ENCODE measurements around the gene IL22RA2.

The IL22RA2 gene

GRCh38 chr6:137200288-137200687 is 26.8 kb upstream of the IL22RA2 start:
- H3K4ac ChIP-seq (ENCODE audit: low read depth, low read length), result no peak overlapping the region
- H3K4me1 ChIP-seq (ENCODE audit: control insufficient read depth in 1 of 2, insufficient read depth in 2 of 2, low read length in 2 of 2), result no peaks in the 10 kb centered on the region
- H3K9ac ChIP-seq (ENCODE audit: low read length), result no peak overlapping the region
- H3K27ac ChIP-seq (ENCODE audit: low read depth, low read length), result no peak overlapping the region
- H2BK5ac ChIP-seq (ENCODE audit: low read depth, low read length, poor library complexity), result no peak overlapping the region
- no peaks in the 10 kb centered on the region for H3K79me1 ChIP-seq (ENCODE audit: low read length)
- no peak overlapping the region for H3K4me2 ChIP-seq (ENCODE audit: low read length)
- no peak for DNase-seq
- no peak overlapping the region for H2BK120ac ChIP-seq (ENCODE audit: insufficient read depth, low read length, poor library complexity)
- H2BK12ac ChIP-seq (ENCODE audit: low read length), result no peak overlapping the region
- H3K18ac ChIP-seq (ENCODE audit: low read length), result no peak overlapping the region
- H3K9me3 ChIP-seq (ENCODE audit: insufficient read depth, low read depth, low read length), result no peaks in the 10 kb centered on the region
- no peak overlapping the region for H2AFZ ChIP-seq (ENCODE audit: insufficient read depth, low read length, poor library complexity)
- no peak overlapping the region for H4K8ac ChIP-seq (ENCODE audit: low read depth, low read length)
- H3K23ac ChIP-seq (ENCODE audit: low read length), result no peak overlapping the region
- H2AK5ac ChIP-seq (ENCODE audit: low read length), result no peak overlapping the region
- no peaks in the 10 kb centered on the region for H3K79me2 ChIP-seq (ENCODE audit: control insufficient read depth, insufficient read depth, low read length, poor library complexity)
- no peak overlapping the region for H4K91ac ChIP-seq (ENCODE audit: low read depth, low read length)
- peaks cover 7 to 23% of the 10 kb centered on the region in 2 experiments for H3K36me3 ChIP-seq (ENCODE audit: control insufficient read depth in 1 of 2, insufficient read depth in 2 of 2, low read length in 2 of 2)
- no peak overlapping the region for H3K4me3 ChIP-seq (ENCODE audit: low read depth, low read length)
- WGBS (ENCODE audit: extremely low coverage, insufficient coverage, insufficient read length), result no CpG with 5 or more reads among the region's 4 CpGs
- H4K12ac ChIP-seq (ENCODE audit: low read depth, low read length), result no peak overlapping the region
- H3K14ac ChIP-seq (ENCODE audit: low read length), result no peak overlapping the region
- H3K27me3 ChIP-seq (ENCODE audit: insufficient read depth, low read length), result no peaks in the 10 kb centered on the region

DNA sequence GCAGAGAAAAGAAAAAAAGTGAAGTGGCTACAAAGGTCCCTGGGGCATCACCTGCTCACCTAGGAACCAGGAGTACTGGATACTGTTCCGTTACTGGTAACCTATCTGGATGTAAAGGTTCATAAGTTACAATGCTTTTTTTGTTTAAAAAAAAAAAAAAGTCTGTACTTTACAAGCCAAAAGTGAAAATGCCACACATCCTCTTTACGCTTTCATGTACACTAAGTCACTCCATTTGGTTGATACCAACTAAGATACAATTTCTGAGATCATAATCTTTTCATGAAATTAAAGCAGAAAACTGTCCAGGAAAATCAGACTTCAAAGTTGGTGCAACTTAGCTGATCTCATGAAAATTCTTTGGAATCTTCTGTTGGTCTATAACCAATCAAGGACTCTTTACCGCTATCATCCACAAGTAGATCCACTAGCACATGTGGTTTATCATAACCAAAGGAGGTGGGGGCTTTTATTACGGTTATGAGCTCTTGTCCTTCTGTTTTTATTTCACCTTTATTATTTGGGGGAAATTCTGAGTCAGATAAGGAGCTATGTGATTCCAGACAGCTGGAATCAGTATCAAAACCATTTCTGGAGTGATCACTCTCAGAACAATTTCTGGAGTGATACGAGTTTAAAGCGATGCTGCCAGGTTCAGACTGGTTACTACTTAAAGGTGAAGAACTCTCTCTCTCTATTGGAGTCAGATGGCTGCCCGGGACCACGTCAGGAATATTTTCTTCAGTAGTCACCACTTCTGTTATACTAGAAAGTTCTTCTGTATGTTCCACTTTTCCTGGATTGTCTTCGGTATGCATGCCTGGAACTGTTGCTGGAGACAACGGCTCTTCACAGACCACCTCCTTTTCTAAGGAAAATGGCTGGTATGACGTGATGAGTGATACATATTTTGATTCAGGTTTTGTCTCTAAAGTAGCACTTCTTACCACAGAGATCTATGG is 24.5 kb upstream of the IL22RA2 start:
- no peak overlapping the region for H3K23ac ChIP-seq (ENCODE audit: low read length)
- H3K79me1 ChIP-seq (ENCODE audit: low read length), result no peaks in the 10 kb centered on the region
- H2BK120ac ChIP-seq (ENCODE audit: insufficient read depth, low read length, poor library complexity), result no peak overlapping the region
- no CpG with 5 or more reads among the region's 11 CpGs for WGBS (ENCODE audit: extremely low coverage, insufficient coverage, insufficient read length)
- H2BK12ac ChIP-seq (ENCODE audit: low read length), result no peak overlapping the region
- no peak overlapping the region for H4K8ac ChIP-seq (ENCODE audit: low read depth, low read length)
- no peaks in the 10 kb centered on the region for H3K9me3 ChIP-seq (ENCODE audit: insufficient read depth, low read depth, low read length)
- no peak overlapping the region for H3K4ac ChIP-seq (ENCODE audit: low read depth, low read length)
- H3K79me2 ChIP-seq (ENCODE audit: control insufficient read depth, insufficient read depth, low read length, poor library complexity), result no peaks in the 10 kb centered on the region
- no peak overlapping the region for H3K18ac ChIP-seq (ENCODE audit: low read length)
- H3K9ac ChIP-seq (ENCODE audit: low read length), result no peak overlapping the region
- H2AK5ac ChIP-seq (ENCODE audit: low read length), result no peak overlapping the region
- H4K91ac ChIP-seq (ENCODE audit: low read depth, low read length), result no peak overlapping the region
- no peak overlapping the region for H2AFZ ChIP-seq (ENCODE audit: insufficient read depth, low read length, poor library complexity)
- no peak overlapping the region for H2BK5ac ChIP-seq (ENCODE audit: low read depth, low read length, poor library complexity)
- H3K27ac ChIP-seq (ENCODE audit: low read depth, low read length), result no peak overlapping the region
- peak; percentile 59 to 61 for DNase-seq
- no peaks in the 10 kb centered on the region for H3K27me3 ChIP-seq (ENCODE audit: insufficient read depth, low read length)
- H3K4me3 ChIP-seq (ENCODE audit: low read depth, low read length), result no peak overlapping the region
- H3K36me3 ChIP-seq (ENCODE audit: control insufficient read depth in 1 of 2, insufficient read depth in 2 of 2, low read length in 2 of 2), result peaks cover 7 to 15% of the 10 kb centered on the region in 2 experiments
- H3K4me2 ChIP-seq (ENCODE audit: low read length), result no peak overlapping the region
- H4K12ac ChIP-seq (ENCODE audit: low read depth, low read length), result no peak overlapping the region
- H3K4me1 ChIP-seq (ENCODE audit: control insufficient read depth in 1 of 2, insufficient read depth in 2 of 2, low read length in 2 of 2), result peaks cover 0 to 2% of the 10 kb centered on the region in 2 experiments
- H3K14ac ChIP-seq (ENCODE audit: low read length), result no peak overlapping the region

GRCh38 chr6:137193256-137194070 is 20.0 kb upstream of the IL22RA2 start:
- Histone ChIP-seq H3K27ac (ENCODE audit: low read depth, low read length) (no peak overlapping the region), H2BK120ac (ENCODE audit: insufficient read depth, low read length, poor library complexity) (no peak overlapping the region), H3K9me3 (ENCODE audit: insufficient read depth, low read depth, low read length) (no peaks in the 10 kb centered on the region), H3K4me3 (ENCODE audit: low read depth, low read length) (no peak overlapping the region), H2BK12ac (ENCODE audit: low read length) (no peak overlapping the region), H3K14ac (ENCODE audit: low read length) (no peak overlapping the region), H2AK5ac (ENCODE audit: low read length) (no peak overlapping the region), H2AFZ (ENCODE audit: insufficient read depth, low read length, poor library complexity) (no peak overlapping the region), H3K79me1 (ENCODE audit: low read length) (no peaks in the 10 kb centered on the region), H3K18ac (ENCODE audit: low read length) (no peak overlapping the region), H4K12ac (ENCODE audit: low read depth, low read length) (no peak overlapping the region), H3K4me2 (ENCODE audit: low read length) (no peak overlapping the region), H3K36me3 (ENCODE audit: control insufficient read depth in 1 of 2, insufficient read depth in 2 of 2, low read length in 2 of 2) (peaks cover 0 to 8% of the 10 kb centered on the region in 2 experiments), H4K8ac (ENCODE audit: low read depth, low read length) (no peak overlapping the region), H3K4me1 (ENCODE audit: control insufficient read depth in 1 of 2, insufficient read depth in 2 of 2, low read length in 2 of 2) (peaks cover 0 to 2% of the 10 kb centered on the region in 2 experiments), H3K27me3 (ENCODE audit: insufficient read depth, low read length) (no peaks in the 10 kb centered on the region), H3K9ac (ENCODE audit: low read length) (no peak overlapping the region), H3K4ac (ENCODE audit: low read depth, low read length) (no peak overlapping the region), H4K91ac (ENCODE audit: low read depth, low read length) (no peak overlapping the region), H2BK5ac (ENCODE audit: low read depth, low read length, poor library complexity) (no peak overlapping the region), H3K79me2 (ENCODE audit: control insufficient read depth, insufficient read depth, low read length, poor library complexity) (no peaks in the 10 kb centered on the region), H3K23ac (ENCODE audit: low read length) (no peak overlapping the region)
- peak; percentile 82 to 89 for DNase-seq
- no CpG with 5 or more reads among the region's 5 CpGs for WGBS (ENCODE audit: extremely low coverage, insufficient coverage, insufficient read length)

DNA sequence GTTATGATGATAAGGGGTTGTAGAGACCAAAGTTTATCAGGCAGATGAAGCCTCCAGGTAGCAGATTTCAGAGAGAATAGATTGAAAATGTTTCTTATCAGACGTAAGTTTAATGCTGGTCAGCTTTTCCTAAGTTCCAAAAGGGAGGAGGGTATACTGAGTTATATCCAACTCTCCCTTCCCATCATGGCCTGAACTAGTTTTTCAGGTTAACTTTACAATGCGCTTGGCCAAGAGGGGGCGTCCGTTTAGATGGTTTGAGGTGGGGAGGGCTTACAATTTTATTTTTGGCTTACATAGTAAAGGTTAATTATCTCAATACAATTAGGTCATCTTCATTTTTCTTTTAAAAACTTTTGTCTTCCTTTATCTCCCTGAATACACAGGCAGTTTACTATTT is 19.4 kb upstream of the IL22RA2 start:
- Histone ChIP-seq H3K18ac (ENCODE audit: low read length) (no peak overlapping the region), H2BK120ac (ENCODE audit: insufficient read depth, low read length, poor library complexity) (no peak overlapping the region), H3K4me2 (ENCODE audit: low read length) (no peak overlapping the region), H4K12ac (ENCODE audit: low read depth, low read length) (no peak overlapping the region), H3K79me1 (ENCODE audit: low read length) (no peaks in the 10 kb centered on the region), H2BK12ac (ENCODE audit: low read length) (no peak overlapping the region), H3K14ac (ENCODE audit: low read length) (no peak overlapping the region), H3K4me1 (ENCODE audit: control insufficient read depth in 1 of 2, insufficient read depth in 2 of 2, low read length in 2 of 2) (peaks cover 0 to 2% of the 10 kb centered on the region in 2 experiments), H3K27ac (ENCODE audit: low read depth, low read length) (no peak overlapping the region), H3K9me3 (ENCODE audit: insufficient read depth, low read depth, low read length) (no peaks in the 10 kb centered on the region), H3K36me3 (ENCODE audit: control insufficient read depth in 1 of 2, insufficient read depth in 2 of 2, low read length in 2 of 2) (peaks cover 0 to 2% of the 10 kb centered on the region in 2 experiments), H3K9ac (ENCODE audit: low read length) (no peak overlapping the region), H4K91ac (ENCODE audit: low read depth, low read length) (no peak overlapping the region), H2BK5ac (ENCODE audit: low read depth, low read length, poor library complexity) (no peak overlapping the region), H3K79me2 (ENCODE audit: control insufficient read depth, insufficient read depth, low read length, poor library complexity) (no peaks in the 10 kb centered on the region), H2AK5ac (ENCODE audit: low read length) (no peak overlapping the region), H3K4me3 (ENCODE audit: low read depth, low read length) (no peak overlapping the region), H2AFZ (ENCODE audit: insufficient read depth, low read length, poor library complexity) (no peak overlapping the region), H4K8ac (ENCODE audit: low read depth, low read length) (no peak overlapping the region), H3K23ac (ENCODE audit: low read length) (no peak overlapping the region), H3K27me3 (ENCODE audit: insufficient read depth, low read length) (no peaks in the 10 kb centered on the region), H3K4ac (ENCODE audit: low read depth, low read length) (no peak overlapping the region)
- WGBS (ENCODE audit: extremely low coverage, insufficient coverage, insufficient read length), result no CpG with 5 or more reads among the region's 4 CpGs
- peak; percentile 29 to 71 for DNase-seq

Measured in trophoblast cell (in vitro differentiated cells and primary cell).